HFFc6 (cell line): ENCODE results near the gene KRTAP10-3. TPM values are rescaled to one million over a fixed set of nuclear protein-coding genes. Genes with fewer than 3 reads are reported as not detected.

Experiments used
- DNase-seq: peaks from one replicate; pipeline ENCODE4 v3.0.0-alpha.2; 2018
- H3K27ac Mint-ChIP-seq: 2 replicates; pipeline ENCODE4 v1.8.0; 2020; ENCODE audit warnings: mild to moderate bottlenecking, mixed read lengths
- H3K27me3 Mint-ChIP-seq: 2 replicates; pipeline ENCODE4 v1.8.0; 2021; ENCODE audit warnings: mild to moderate bottlenecking, moderate library complexity, mixed read lengths; ENCODE audit not compliant: insufficient read depth
- H3K36me3 Mint-ChIP-seq: 2 replicates; pipeline ENCODE4 v1.8.0; 2021; ENCODE audit warnings: low read depth, mixed read lengths
- H3K4me1 Mint-ChIP-seq: 2 replicates; pipeline ENCODE4 v1.8.0; 2020; ENCODE audit warnings: low read depth, mixed read lengths
- H3K4me3 Mint-ChIP-seq: 2 replicates; pipeline ENCODE4 v1.8.0; 2020; ENCODE audit warnings: mild to moderate bottlenecking, moderate library complexity, mixed read lengths
- H3K9me3 Mint-ChIP-seq: 2 replicates; pipeline ENCODE4 v1.8.0; 2020; ENCODE audit warnings: mild to moderate bottlenecking, mixed read lengths
- CTCF ChIP-seq: fragments of 200-600 bp; sonication (generic); IDR thresholded peaks from 2 replicates; pipeline ENCODE4 v1.5.0; 2021; ENCODE audit warnings: antibody characterized with exemption, mild to moderate bottlenecking
- total RNA-seq, 6 experiments: library from RNA; stranded (reverse); fragmentation: NEBNext Ultra II Directional; extraction: Animal tissue kit (Norgen Biotek cat#: 25700); gene quantifications; 2 replicates in 1 of 6; 3 replicates in 5 of 6; pipeline ENCODE4 v1.2.3, GENCODE V29; 2021

Gene KRTAP10-3
- total RNA-seq, 6 experiments from 2014 or later = not detected

- no peaks in the 10 kb centered on the region for H3K4me1 Mint-ChIP-seq
- H3K4me3 Mint-ChIP-seq = no peak overlapping the region
- DNase-seq = no peak
- H3K9me3 Mint-ChIP-seq = peaks cover 31% of the 10 kb centered on the region
- TF ChIP-seq CTCF = no peak
- no peaks in the 10 kb centered on the region; the same call in none of the 2 replicates for H3K27me3 Mint-ChIP-seq
- H3K27ac Mint-ChIP-seq = no peak overlapping the region
- H3K36me3 Mint-ChIP-seq = no peaks in the 10 kb centered on the region; the same call in 1 of the 2 replicates
These were observed 38.0 kb downstream of the KRTAP10-3 start for GRCh38 chr21:44520326-44521300.

GRCh38 chr21:44519346-44520325, 39.0 kb downstream of the KRTAP10-3 start:
- Mint-ChIP-seq H3K36me3 (no peaks in the 10 kb centered on the region; the same call in 1 of the 2 replicates), H3K27ac (no peak overlapping the region), H3K4me3 (no peak overlapping the region), H3K4me1 (no peaks in the 10 kb centered on the region), H3K27me3 (no peaks in the 10 kb centered on the region; the same call in none of the 2 replicates), H3K9me3 (peaks cover 38% of the 10 kb centered on the region)
- no peak for DNase-seq
- TF ChIP-seq CTCF = no peak

DNA sequence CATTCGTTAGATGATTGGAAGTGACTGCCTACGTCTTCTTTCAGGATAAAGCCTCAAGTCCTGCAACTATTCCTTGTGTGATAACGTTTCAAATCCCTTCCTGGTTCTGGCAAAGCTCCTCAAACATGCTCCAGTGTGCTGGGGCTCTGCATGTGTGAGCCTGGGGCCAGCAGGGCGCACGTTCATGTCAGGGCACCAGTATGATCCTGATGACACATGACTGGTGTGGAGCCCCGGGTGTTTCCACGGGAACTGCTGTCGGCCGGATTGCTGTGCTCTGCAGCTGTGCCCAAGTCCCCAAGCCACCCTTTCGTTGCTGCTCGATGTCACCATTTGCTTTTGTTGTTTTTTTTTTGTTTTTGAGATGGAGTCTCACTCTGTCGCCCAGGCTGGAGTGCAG, 39.9 kb downstream of the KRTAP10-3 start:
- H3K27me3 Mint-ChIP-seq = no peaks in the 10 kb centered on the region; the same call in none of the 2 replicates
- no peak overlapping the region for H3K27ac Mint-ChIP-seq
- DNase-seq = no peak
- no peak overlapping the region for H3K4me3 Mint-ChIP-seq
- no peaks in the 10 kb centered on the region; the same call in 1 of the 2 replicates for H3K36me3 Mint-ChIP-seq
- peaks cover 38% of the 10 kb centered on the region for H3K9me3 Mint-ChIP-seq
- TF ChIP-seq CTCF = no peak
- no peaks in the 10 kb centered on the region for H3K4me1 Mint-ChIP-seq

DNA sequence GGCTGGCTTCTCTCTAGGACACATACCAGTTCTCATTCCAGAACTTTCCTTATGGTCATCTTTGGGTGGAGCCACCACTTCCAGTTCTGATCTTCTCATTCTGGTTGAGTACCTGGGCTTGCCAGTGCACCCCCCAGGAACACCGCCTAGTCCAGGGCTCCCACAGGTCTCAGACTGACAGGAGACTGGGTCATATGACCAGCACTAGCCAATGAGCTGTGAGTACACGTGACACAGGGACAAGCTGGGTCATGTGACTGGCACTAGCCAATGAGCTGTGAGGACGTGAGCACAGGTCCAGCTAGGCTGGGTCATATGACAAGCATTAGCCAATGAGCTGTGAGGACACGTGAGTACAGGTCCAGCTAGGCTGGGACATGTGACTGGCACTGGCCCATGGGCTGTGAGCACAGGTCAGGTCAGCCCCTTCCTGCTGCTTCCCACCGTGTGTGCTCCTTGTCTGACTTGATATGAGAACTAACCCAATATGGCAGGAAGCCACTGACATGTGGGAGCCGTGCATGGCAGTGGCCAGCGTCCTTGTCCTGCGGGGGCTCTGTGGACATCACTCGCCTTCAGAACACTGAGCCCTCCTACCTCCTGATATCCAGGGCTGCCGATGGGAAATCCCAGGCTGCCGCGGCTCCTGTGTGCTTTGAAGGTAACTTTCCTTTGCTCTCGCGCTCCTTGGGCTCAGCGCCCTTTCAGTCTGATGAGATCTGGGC, 41.3 kb downstream of the KRTAP10-3 start:
- no peak for DNase-seq

More for the DNA sequence above, 41.3 kb downstream of the KRTAP10-3 start:
- Mint-ChIP-seq H3K27ac (no peak overlapping the region), H3K36me3 (no peaks in the 10 kb centered on the region; the same call in 1 of the 2 replicates), H3K9me3 (peaks cover 38% of the 10 kb centered on the region), H3K27me3 (peaks cover 2% of the 10 kb centered on the region), H3K4me3 (no peak overlapping the region), H3K4me1 (no peaks in the 10 kb centered on the region)
- TF ChIP-seq CTCF = no peak
